Measurements from ENCODE around the gene ING5. TPM values are rescaled to one million over a fixed set of nuclear protein-coding genes. Genes with fewer than 3 reads are reported as not detected.
"Not testable (repeated sequence)": the region's sequence is repeated elsewhere in the genome, so short reads cannot be mapped to it uniquely, and the experiment has no call there.

The ING5 gene
- total RNA-seq (2014; rRNA removed; shearing (Covaris generic)) = 41.2 and 41.4 TPM in 2 replicates

- Histone ChIP-seq H3K27me3 (ENCODE audit: control insufficient read depth, insufficient read depth, low read length) (no peaks in the 10 kb centered on the region), H3K36me3 (replicated peaks; ENCODE audit: control insufficient read depth, insufficient read depth, low read length) (peaks cover 7% of the 10 kb centered on the region), H3K4me3 (ENCODE audit: insufficient read depth, low read depth, low read length) (peak within 1 kb of the TSS; percentile 96)
- DNase-seq = peak; percentile 98
Observed at GRCh38 chr2:241701399-241702154, at the start of gene ING5. ING5 (plus strand) TSS chr2:241702039; CDS start chr2:241702066, 27 bp downstream.

GRCh38 chr2:241652142-241652541 is 49.7 kb upstream of the ING5 start:
- DNase-seq = no peak
- H3K4me3 ChIP-seq (ENCODE audit: insufficient read depth, low read depth, low read length) = no peak overlapping the region
- peaks cover 18% of the 10 kb centered on the region for H3K36me3 ChIP-seq (replicated peaks; ENCODE audit: control insufficient read depth, insufficient read depth, low read length)
- H3K27me3 ChIP-seq (ENCODE audit: control insufficient read depth, insufficient read depth, low read length) = no peaks in the 10 kb centered on the region

- DNase-seq = no peak
- Histone ChIP-seq H3K36me3 (replicated peaks; ENCODE audit: control insufficient read depth, insufficient read depth, low read length) (peaks cover 18% of the 10 kb centered on the region), H3K27me3 (ENCODE audit: control insufficient read depth, insufficient read depth, low read length) (no peaks in the 10 kb centered on the region)
Observed at GRCh38 chr2:241652722-241653121, 49.1 kb upstream of the ING5 start.

DNA sequence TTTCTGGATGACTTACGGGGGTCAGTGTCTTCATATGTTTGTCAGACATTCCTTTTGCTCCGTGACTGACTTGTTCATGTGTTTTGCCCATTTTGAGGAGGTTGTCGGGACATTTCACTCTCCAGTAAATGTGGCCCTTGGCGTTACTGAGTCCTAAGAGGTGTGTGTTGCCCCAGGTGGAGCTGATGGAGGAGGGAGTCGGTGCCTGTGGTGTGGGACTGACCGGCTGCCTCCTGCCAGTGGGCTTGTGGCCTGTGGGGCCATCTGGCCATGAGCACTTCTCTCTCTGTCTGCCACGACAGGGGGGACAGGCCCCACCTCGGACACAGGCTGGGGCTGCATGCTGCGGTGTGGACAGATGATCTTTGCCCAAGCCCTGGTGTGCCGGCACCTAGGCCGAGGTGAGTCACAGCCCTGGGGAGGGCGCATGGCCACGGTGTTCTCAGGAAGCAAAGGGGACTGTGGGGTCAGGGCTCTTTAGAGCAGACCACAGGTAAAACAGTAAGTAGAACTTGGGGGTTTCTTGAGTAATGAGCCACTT is 48.6 kb upstream of the ING5 start:
- no peak for DNase-seq
- H3K4me3 ChIP-seq (ENCODE audit: insufficient read depth, low read depth, low read length) = no peak overlapping the region
- no peaks in the 10 kb centered on the region for H3K27me3 ChIP-seq (ENCODE audit: control insufficient read depth, insufficient read depth, low read length)
- peaks cover 18% of the 10 kb centered on the region for H3K36me3 ChIP-seq (replicated peaks; ENCODE audit: control insufficient read depth, insufficient read depth, low read length)

More at GRCh38 chr2:241652722-241653121, 49.1 kb upstream of the ING5 start:
- H3K4me3 ChIP-seq (ENCODE audit: insufficient read depth, low read depth, low read length) = no peak overlapping the region

DNA sequence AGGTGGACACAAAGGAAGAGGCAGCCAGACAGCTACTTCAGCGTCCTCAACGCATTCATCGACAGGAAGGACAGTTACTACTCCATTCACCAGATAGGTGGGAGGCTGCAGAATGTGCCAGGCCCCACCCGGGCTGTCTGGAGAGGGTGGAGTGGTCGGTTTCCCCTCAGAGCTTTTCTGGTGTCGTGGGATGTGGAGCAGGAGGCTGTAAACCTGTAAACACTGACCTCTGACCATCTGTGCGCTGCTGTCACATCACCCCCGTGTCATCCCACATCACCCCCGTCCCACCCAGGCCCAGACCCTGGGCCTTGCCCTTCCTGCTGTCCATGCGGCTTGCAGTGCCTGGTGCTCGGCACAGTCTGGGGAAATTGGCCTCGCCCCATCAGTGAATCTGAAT is 47.3 kb upstream of the ING5 start:
- DNase-seq = no peak
- Histone ChIP-seq H3K27me3 (ENCODE audit: control insufficient read depth, insufficient read depth, low read length) (no peaks in the 10 kb centered on the region), H3K4me3 (ENCODE audit: insufficient read depth, low read depth, low read length) (no peak overlapping the region), H3K36me3 (replicated peaks; ENCODE audit: control insufficient read depth, insufficient read depth, low read length) (peaks cover 25% of the 10 kb centered on the region)

- DNase-seq = no peak
- Histone ChIP-seq H3K4me3 (ENCODE audit: insufficient read depth, low read depth, low read length) (no peak overlapping the region), H3K27me3 (ENCODE audit: control insufficient read depth, insufficient read depth, low read length) (no peaks in the 10 kb centered on the region), H3K36me3 (replicated peaks; ENCODE audit: control insufficient read depth, insufficient read depth, low read length) (peaks cover 27% of the 10 kb centered on the region)
Observed at GRCh38 chr2:241655516-241656189, 46.2 kb upstream of the ING5 start.

- Histone ChIP-seq H3K4me3 (ENCODE audit: insufficient read depth, low read depth, low read length) (no peak overlapping the region), H3K36me3 (replicated peaks; ENCODE audit: control insufficient read depth, insufficient read depth, low read length) (peaks cover 29% of the 10 kb centered on the region)
- no peak for DNase-seq
Observed at GRCh38 chr2:241656190-241656741, 45.6 kb upstream of the ING5 start.

GRCh38 chr2:241657786-241658254 is 44.0 kb upstream of the ING5 start:
- H3K27me3 ChIP-seq (ENCODE audit: control insufficient read depth, insufficient read depth, low read length) = no peaks in the 10 kb centered on the region
- no peak overlapping the region for H3K4me3 ChIP-seq (ENCODE audit: insufficient read depth, low read depth, low read length)
- peaks cover 27% of the 10 kb centered on the region for H3K36me3 ChIP-seq (replicated peaks; ENCODE audit: control insufficient read depth, insufficient read depth, low read length)
- no peak for DNase-seq

More at GRCh38 chr2:241656190-241656741, 45.6 kb upstream of the ING5 start:
- H3K27me3 ChIP-seq (ENCODE audit: control insufficient read depth, insufficient read depth, low read length) = no peaks in the 10 kb centered on the region

GRCh38 chr2:241658296-241658695 is 43.5 kb upstream of the ING5 start:
- DNase-seq = no peak
- no peaks in the 10 kb centered on the region for H3K27me3 ChIP-seq (ENCODE audit: control insufficient read depth, insufficient read depth, low read length)
- no peak overlapping the region for H3K4me3 ChIP-seq (ENCODE audit: insufficient read depth, low read depth, low read length)
- peaks cover 27% of the 10 kb centered on the region for H3K36me3 ChIP-seq (replicated peaks; ENCODE audit: control insufficient read depth, insufficient read depth, low read length)

GRCh38 chr2:241659150-241659739 is 42.6 kb upstream of the ING5 start:
- peak; percentile 81 for DNase-seq
- Histone ChIP-seq H3K36me3 (replicated peaks; ENCODE audit: control insufficient read depth, insufficient read depth, low read length) (peaks cover 27% of the 10 kb centered on the region), H3K27me3 (ENCODE audit: control insufficient read depth, insufficient read depth, low read length) (no peaks in the 10 kb centered on the region), H3K4me3 (ENCODE audit: insufficient read depth, low read depth, low read length) (no peak overlapping the region)

- Histone ChIP-seq H3K4me3 (ENCODE audit: insufficient read depth, low read depth, low read length) (no peak overlapping the region), H3K36me3 (replicated peaks; ENCODE audit: control insufficient read depth, insufficient read depth, low read length) (peaks cover 16% of the 10 kb centered on the region), H3K27me3 (ENCODE audit: control insufficient read depth, insufficient read depth, low read length) (no peaks in the 10 kb centered on the region)
- DNase-seq = no peak
Observed at GRCh38 chr2:241660593-241661213, 41.1 kb upstream of the ING5 start.

DNA sequence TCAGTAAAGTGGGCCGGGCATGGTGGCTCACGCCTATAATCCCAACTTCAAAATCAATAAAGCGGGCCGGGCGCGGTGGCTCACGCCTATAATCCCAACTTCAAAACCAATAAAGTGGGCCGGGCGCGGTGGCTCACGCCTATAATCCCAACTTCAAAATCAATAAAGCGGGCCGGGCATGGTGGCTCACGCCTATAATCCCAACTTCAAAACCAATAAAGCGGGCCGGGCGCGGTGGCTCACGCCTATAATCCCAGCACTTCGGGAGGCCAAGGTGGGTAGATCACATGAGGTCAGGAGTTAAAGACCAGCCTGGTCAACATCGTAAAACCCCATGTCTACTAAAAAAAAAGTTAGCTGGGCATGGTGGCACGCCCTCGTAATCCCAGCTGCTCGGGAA is 39.1 kb upstream of the ING5 start:
- not testable (repeated sequence) for DNase-seq
- peaks cover 13% of the 10 kb centered on the region for H3K36me3 ChIP-seq (replicated peaks; ENCODE audit: control insufficient read depth, insufficient read depth, low read length)

DNA sequence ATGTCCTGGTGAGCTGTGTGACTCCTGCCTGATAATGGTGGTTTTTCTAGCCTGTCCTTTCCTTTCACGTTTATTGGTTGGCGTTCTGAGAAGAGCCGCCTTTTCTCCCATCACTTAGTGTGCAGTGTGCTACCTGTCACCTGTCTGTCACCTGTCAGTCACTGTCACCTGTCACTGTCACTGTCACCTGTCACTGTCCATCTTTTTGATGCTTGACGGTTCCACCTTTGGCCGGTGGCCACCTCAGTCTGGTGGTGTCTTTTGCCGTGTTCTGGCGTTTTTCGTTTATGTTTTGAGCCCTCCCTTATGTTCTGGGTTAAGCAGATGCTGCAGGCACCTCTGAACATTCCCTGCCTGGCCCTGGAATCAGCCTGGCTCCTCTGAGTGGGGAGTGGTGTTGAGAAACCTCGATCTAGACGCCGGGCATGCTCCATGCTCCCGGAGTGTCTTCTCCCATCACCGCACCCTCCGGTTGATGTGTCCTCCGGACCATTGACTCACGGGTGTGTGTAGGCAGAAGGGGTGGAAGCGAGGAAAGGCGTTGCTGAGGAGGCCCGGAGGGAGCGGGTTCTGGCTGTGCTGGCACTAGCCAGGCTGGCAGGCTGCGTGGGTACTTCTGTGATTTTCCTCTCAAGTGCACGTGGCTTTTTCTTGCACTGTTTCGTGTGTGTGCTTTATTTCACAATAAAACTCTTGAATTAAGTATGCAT is 36.0 kb upstream of the ING5 start:
- Histone ChIP-seq H3K36me3 (replicated peaks; ENCODE audit: control insufficient read depth, insufficient read depth, low read length) (peaks cover 6% of the 10 kb centered on the region), H3K4me3 (ENCODE audit: insufficient read depth, low read depth, low read length) (no peak overlapping the region), H3K27me3 (ENCODE audit: control insufficient read depth, insufficient read depth, low read length) (no peaks in the 10 kb centered on the region)
- DNase-seq = peak; percentile 35

More for the DNA sequence above, 39.1 kb upstream of the ING5 start:
- H3K27me3 ChIP-seq (ENCODE audit: control insufficient read depth, insufficient read depth, low read length); H3K4me3 ChIP-seq (ENCODE audit: insufficient read depth, low read depth, low read length): not testable (repeated sequence)
